NAMALWA (cell line): Measurements from ENCODE around the gene HAGHL.

ENCODE experiments used
- DNase-seq: peaks from one replicate; pipeline ENCODE4 v3.0.0-alpha.2; 2015; ENCODE audit warnings: low spot score

Gene HAGHL

DNA sequence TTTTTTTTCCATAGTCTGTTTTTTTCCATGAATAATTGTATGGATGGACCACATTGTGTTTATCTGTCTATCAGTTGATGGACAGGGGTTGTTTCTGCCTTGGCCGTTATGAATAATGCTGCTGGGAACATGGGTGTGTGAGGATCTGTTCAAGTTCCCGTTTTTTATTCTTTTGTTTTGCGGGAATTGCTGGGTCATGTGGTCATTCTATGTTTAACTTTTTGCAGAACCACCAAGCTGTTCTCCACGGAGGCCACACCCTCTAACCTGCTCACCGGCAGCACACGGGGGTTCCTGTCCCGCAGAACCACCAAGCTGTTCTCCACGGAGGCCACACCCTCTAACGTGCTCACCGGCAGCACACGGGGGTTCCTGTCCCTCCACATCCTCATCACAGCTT is 27.8 kb downstream of the HAGHL start:
- no peak for DNase-seq

DNA sequence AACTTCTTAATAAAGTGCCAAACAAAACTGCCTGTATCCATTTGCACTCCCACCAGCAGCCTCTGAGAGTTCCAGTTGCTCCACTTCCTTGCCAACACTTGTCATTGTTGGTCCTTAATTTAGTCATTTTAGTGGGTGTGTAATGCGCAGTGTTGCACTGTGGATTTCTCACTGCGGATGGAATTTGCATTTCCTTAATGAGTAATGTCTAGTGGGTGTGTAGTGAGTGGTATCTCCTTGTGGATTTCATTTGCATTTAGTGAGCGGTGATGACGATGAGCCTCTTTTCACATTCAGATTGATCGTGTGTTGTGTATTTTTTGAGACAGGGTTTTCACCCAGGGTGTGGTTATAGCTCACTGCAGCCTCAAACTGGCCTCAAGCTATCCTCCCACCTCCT is 29.5 kb downstream of the HAGHL start:
- DNase-seq = no peak

DNA sequence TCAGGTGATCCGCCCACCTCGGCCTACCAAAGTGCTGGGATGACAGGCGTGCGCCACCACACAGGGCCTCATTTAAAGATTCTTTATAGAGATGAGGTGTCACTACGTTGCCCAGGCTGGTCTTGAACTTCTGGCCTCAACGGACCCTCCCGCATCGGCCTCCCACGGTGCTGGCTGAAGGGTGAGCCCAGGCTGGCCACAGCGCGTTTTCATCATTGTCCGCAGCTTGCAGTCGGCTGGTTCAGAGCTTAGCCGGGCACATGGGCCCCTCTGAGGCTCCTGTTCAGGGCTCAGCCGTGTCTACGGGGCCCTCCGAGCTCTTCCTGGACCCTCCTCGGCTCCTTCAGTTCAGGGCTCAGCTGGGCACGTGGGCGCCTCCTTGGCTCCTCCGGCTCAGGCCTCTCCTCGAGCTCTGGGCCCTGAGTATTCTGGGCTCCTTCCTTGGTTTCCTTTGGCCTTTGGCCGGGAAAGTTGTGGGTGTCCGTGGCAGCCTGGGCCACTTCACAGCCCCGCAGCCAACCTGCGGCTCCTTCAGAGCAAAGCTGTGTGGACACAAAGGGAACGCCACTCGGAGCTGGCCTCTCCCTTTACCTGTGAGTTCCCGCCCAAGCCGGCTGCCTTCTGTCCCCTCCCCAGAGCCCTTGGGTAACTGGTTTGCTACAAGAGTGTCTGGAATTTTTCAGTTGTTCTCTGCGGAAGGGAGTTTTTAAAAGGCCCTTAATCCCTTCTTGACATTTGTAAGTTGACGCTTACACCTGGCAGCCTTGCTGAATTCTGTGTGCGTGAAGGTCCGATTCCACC is 32.4 kb downstream of the HAGHL start:
- no peak for DNase-seq

DNA sequence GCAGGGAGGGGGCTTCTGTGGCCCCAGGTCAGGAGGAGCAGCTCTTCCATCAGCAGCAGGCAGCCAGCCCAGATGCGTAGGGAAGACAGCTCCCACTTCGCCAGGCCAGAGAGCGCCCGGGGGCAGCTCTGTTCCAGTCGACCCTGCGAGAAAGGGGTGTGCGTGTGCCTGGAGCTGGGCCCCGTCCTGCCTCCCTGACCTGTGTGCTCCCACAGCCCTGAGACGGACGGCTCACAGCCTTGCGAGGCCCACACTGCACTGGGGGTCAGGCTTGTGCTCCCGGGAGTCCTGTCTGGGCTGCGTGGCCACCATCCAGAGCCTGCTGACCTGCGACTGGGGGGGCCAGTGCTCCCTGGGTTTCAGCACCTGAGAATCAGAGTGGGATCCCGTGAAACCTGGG is 33.2 kb downstream of the HAGHL start:
- DNase-seq = no peak

DNA sequence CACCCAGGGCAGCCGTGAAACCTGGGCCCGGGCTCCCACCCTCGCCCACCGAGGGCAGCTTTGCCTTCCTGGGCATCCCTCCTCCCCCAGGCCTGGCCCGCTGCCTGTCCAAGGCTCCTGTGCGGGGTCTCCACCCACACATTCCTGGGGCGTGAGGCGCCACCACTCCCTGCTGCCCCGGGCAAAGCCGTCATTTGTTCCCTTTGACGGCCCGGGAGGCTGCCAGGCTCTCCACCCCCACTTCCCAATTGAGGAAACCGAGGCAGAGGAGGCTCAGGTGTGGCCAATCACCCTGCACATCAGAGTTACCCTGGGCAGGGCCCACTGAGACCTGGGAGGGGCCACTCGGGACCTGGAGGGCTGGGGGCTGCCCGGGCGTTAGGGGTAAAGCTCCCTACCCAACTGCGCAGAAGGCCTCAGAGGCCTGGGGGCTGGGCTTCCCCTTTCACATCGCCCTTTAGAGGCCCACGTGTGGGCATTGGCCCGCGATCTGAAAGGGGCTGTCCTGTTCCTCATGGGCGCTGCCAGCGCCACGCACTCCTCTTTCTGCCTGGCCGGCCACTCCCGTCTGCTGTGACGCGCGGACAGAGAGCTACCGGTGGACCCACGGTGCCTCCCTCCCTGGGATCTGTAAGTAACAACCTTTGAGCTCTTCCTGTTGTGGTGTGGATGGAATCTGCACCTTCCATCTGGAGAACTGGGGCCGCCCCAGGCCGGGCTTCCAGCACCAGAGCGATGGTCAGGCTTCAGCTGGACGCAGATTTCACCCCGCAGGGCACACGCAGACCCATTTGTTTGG is 33.8 kb downstream of the HAGHL start, which contains the start of gene MSLN:
MSLN (plus strand) TSS at position 190 of the 799 bp plus-strand sequence. CDS start 1,947 bp downstream, outside the sequence.
- no peak for DNase-seq

DNA sequence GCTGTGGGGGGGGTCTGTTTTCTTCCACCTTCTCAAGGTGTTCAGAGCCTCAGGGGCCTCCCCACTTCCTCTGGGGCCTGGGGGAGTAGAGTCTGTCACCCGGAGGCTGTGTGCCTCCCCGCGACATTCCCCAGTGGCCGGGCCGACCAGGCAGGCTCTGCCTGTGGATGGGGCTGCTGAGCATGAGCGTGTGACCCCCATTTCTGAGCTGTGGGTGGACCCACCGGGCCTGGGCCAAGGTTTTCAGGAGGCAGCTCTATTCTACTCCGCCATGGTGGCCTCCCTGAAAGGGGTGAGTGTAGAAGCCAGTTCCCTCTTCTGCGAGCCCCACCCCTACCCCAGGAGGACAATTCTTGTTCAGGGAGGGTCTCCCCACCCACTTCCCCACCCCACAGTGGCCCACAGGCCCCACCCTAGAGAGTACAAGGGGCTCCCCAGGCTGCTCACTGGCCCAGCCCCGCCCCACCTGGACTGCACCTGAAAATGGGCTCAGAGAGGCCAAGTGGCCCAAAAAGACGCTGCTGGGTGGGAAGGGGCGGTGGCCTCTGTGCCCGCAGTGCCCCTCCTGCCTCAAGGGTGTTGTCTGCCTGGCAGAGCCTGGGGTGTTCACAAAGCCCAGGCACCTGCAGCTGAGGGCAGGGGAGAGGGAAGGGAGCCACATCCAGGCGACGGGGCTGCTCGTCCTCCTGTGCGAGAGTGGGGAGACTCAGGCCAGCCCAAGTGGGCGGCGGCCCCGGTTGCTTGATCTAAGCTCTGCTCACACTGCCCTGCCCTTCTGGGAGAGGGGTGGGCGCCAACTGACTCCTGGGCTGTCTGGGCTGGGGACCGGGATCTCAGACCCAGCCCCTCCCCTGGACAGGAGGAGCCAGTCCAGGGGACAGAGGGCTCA is 35.0 kb downstream of the HAGHL start:
- no peak for DNase-seq

DNA sequence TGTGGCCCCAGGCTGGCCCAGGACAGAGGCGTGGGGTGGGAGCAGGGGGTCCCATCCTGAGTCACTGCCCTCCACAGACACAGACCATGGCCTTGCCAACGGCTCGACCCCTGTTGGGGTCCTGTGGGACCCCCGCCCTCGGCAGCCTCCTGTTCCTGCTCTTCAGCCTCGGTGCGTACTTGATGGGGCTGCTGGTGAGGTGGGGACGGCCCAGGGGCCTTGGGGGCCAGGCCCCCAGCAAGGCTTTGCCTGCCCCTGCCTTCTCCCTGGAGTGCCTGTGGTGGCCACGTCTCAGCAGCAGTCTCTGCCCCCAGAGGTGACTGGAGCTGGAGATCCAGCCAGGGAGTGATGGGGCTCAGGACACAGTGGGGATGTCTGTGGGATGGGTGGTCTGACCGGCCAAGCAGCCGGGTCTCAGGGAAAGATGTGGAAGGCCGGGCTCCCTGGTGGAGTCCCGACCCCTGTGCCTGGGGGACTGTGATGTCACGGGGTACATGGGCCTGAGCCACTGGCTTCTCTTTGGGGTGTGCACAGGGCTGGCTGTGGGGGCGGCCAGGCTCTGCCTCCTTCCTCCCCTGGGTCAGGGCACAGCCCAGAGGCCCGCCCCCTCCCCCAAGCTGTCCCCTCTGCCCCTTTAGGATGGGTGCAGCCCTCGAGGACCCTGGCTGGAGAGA is 35.8 kb downstream of the HAGHL start:
- no peak for DNase-seq

DNA sequence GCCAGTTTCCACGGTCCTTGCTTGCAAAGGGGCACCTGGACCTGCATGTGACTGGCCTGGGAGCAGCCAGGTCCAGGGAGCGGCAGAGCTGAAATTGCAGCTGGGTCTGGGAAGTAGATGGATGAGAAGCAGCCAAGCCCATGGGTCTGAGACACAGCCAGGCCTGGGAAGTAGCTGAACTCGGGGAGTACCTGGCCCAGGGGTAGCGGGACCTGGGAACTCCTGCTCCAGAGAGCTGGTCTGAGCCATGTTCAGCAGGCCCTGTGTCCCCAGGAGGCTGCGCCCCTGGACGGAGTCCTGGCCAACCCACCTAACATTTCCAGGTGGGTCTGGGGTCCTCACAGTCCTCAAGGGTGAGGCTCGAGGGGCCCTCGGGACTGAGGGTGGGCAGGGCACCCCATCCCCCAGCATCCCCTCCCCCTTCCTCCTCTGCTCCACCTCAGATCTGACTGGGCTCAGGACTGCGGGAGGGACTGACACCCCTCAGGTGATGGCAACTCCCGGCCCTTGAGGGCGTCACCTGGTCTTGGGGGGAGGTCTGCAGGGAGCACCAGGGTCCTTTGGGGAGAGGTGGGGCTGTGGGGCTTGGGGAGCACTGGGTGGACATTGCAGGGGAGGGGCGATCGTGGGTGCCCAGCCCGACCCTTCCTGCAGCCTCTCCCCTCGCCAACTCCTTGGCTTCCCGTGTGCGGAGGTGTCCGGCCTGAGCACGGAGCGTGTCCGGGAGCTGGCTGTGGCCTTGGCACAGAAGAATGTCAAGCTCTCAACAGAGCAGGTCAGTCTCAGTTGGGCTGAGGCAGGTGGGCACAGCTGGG is 36.7 kb downstream of the HAGHL start:
- no peak for DNase-seq

DNA sequence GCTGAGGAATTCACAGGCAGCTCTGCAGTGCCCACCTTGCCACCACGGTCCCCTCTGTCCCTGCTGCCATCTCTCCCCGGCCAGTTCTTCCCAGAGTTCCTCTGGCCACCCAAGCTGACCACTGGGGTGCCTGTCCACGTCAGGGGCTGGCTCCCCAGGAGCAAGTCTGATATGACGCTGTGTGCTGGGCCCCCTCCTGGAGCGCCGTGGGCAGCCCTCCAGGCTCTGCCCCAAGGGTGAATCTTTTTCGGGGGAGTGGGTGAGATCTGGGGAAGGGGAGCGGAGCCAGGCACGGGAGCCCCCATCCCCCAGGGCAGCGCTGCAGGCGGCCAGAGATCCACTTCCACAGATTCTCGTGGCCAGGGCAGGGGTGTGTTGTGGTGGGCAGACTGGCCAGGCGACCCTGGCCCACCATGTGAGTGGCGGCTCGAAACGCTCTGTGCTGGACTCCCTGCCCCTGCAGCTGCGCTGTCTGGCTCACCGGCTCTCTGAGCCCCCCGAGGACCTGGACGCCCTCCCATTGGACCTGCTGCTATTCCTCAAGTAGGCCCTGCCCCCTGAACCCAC is 37.4 kb downstream of the HAGHL start:
- DNase-seq = no peak

DNA sequence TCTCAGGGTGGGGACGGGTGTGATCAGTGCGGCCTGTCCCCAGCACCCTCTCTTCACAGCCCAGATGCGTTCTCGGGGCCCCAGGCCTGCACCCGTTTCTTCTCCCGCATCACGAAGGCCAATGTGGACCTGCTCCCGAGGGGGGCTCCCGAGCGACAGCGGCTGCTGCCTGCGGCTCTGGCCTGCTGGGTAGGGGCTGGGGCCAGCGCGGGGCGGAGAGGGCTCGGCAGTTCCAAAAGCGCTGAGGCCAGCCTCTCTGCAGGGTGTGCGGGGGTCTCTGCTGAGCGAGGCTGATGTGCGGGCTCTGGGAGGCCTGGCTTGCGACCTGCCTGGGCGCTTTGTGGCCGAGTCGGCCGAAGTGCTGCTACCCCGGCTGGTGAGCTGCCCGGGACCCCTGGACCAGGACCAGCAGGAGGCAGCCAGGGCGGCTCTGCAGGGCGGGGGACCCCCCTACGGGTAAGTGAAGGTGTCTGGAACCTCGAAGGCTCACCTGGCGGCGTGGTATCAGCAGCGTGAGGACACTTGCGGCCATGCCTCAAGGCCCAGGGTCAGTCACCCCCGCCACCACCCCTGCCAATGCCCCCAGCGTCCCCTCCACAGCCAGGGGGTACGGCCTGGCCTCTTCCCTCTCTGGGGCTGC is 38.1 kb downstream of the HAGHL start:
- DNase-seq = no peak

DNA sequence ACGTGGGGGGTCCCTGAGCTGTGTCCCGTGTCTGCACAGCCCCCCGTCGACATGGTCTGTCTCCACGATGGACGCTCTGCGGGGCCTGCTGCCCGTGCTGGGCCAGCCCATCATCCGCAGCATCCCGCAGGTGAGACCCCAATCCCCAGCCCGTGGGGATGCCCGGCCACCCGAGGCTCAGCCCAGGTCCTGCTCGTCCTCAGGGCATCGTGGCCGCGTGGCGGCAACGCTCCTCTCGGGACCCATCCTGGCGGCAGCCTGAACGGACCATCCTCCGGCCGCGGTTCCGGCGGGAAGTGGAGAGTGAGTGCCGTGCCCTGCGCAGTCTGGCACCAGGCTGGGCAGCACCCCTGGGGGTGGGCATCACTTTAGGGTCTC is 38.6 kb downstream of the HAGHL start:
- DNase-seq = no peak

DNA sequence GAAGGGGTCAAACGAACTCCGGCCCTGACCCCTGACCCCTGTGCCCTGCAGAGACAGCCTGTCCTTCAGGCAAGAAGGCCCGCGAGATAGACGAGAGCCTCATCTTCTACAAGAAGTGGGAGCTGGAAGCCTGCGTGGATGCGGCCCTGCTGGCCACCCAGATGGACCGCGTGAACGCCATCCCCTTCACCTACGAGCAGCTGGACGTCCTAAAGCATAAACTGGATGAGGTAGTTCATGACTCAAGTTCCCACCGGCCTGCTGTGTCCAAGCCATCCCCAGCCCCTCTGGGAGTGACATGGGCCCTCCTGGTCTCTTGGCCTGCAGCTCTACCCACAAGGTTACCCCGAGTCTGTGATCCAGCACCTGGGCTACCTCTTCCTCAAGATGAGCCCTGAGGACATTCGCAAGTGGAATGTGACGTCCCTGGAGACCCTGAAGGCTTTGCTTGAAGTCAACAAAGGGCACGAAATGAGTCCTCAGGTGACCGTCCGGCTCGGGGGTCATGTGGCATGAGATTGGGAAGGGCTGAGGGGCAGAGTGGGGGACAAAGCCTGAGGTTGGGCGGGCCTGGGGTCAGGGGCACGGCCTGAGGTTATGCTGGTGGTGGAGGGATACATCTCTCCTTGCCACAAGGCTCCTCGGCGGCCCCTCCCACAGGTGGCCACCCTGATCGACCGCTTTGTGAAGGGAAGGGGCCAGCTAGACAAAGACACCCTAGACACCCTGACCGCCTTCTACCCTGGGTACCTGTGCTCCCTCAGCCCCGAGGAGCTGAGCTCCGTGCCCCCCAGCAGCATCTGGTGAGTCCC is 39.3 kb downstream of the HAGHL start:
- DNase-seq = no peak

DNA sequence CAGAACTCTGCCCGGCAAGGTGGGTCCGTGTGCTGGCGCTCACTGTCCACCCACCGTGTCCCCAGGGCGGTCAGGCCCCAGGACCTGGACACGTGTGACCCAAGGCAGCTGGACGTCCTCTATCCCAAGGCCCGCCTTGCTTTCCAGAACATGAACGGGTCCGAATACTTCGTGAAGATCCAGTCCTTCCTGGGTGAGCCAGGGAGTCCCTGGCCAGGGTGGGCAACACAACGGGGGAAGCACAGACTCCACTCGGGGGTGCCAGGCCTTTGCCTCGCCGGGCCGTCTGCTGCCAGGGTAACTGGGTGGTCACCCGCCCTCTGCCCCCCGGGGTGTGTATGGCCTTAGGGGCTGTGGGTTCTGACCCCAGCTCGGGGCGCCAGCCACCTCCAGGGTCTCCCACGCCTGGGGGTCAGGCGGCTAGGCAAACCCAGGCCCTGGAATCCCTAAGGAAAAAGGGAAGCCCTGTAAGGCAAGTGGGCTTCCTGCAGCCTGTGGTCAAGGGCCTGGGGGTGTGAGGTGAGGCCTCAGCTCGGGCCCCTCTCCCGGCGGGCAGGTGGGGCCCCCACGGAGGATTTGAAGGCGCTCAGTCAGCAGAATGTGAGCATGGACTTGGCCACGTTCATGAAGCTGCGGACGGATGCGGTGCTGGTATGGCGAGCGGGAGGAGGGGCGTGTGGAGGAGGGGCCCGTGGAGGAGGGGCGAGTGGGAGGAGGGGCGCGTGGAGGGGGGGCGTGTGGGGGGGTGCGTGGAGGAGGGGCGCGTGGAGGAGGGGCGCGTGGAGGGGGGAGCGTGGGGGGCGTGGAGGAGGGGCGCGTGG is 40.1 kb downstream of the HAGHL start:
- DNase-seq = no peak

DNA sequence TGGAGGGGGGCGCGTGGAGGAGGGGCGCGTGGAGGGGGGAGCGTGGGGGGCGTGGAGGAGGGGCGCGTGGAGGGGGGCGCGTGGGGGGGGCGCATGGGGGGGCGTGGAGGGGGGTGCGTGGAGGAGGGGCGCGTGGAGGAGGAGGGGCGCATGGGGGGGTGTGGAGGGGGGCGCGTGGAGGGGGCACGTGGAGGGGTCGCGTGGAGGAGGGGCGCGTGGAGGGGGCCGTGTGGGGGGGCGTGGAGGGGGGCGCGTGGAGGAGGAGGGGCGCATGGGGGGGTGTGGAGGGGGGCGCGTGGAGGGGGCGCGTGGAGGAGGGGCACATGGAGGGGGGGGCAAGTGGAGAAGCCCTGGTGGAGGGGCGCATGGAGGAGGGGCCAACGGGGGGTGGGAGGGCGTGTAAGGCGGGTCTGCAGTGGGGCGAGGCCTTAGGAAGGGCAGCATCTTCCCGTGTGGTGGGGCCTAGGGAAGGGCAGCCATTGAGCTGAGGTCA is 40.9 kb downstream of the HAGHL start:
- DNase-seq = no peak

DNA sequence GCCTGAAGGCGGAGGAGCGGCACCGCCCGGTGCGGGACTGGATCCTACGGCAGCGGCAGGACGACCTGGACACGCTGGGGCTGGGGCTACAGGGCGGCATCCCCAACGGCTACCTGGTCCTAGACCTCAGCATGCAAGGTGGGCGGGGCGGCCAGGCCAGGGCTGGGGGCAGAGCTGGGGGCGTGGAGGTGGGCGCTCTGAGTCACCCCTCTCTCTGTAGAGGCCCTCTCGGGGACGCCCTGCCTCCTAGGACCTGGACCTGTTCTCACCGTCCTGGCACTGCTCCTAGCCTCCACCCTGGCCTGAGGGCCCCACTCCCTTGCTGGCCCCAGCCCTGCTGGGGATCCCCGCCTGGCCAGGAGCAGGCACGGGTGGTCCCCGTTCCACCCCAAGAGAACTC is 41.5 kb downstream of the HAGHL start:
- no peak for DNase-seq

DNA sequence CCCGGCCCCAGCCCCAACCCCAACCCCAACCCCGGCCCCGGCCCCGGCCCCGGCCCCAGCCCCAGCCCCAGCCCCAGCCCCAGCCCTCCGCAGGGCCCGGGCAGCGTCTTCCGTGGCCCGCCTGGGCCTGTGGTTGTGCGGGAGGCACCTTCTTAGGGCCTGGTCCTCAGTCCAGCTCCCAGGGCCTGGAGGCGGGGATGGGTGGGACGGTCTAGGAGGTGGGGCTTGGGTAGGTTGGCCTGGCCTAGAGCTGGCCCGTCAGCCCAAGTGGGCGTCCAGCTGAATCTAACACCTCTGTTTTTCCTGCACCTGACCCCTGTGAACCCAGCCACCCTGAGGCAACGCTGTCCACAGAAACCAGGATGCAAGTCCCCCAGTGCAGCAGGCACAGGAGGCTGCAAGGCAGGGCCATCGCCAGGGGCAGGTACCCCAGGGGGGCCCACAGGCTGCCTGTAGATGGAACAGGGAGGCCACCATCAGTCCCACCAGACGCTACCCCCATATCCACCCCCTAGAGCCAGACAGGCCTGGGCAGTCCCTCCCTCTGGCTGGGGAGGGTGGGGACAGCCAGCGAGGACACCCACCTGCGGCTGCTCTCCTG is 42.4 kb downstream of the HAGHL start:
- no peak for DNase-seq

DNA sequence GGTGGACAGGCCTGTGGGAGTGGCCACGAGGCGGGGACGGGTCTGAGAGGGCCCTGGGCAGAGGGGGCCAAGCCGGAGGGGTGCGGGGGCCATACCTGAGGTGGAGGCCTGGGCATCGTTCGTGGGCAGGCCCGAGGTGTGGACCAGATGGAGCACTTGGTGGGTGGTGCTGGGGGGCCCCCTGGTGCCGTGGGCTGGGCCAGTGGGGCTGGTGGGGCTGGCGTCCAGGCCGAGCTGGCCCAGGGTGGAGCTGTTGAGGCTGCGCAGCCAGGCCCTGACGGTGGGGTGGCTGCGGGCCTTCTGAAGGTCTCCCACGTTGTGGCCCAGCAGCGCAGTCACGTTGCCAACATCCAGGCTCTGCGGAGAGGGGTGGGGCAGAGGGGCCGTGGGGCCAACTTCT is 43.0 kb downstream of the HAGHL start:
- no peak for DNase-seq

DNA sequence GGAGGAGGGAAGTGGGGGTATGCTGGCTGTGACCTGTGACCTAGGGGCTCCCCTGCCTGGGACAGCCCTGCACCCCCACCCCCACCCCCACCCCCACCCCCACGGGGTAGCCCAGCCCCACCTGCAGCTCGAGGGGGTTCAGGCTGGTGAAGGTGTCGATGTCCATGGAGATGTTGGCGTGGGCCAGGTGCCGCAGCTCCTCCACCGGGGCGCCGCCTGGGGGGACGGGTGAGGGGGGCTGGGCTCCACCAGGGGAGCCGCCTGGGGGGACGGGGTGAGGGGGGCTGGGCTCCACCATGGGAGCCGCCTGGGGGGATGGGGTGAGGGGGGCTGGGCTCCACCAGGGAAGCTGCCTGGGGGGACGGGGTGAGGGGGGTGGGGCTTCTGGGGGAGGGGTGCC is 43.5 kb downstream of the HAGHL start:
- no peak for DNase-seq
